Measurements from ENCODE around the gene KIAA0825. TPM values are rescaled to one million over a fixed set of nuclear protein-coding genes. Genes with fewer than 3 reads are reported as not detected.

Gene KIAA0825
- total and polyA plus RNA-seq, 2 experiments from 2014 or later = 1.7 to 1.8 TPM

DNA sequence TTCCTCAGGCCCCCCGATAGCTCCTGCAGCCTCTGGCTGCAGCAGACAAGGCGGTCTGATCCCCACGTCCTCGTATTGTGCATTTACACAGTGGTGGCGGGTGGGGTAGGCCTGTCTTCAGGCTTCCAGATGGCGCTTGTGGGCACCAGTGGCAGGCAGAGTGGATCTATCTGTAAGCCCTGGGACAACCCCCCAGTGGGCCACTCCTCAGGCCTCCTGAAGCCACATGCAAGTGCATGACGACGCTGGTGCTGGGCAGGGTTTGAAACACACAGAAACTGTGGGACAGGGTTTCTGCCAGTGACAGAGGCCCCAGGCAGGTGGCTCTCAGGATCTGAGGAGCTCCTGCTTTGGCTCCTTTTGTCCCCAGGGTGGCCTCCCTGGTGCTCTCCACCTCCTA lies 42.1 kb upstream of the KIAA0825 start:
- H3K9me2 ChIP-seq (ENCODE audit: insufficient read depth) = no peaks in the 10 kb centered on the region
- 0 out of 2 replicates have a peak, but pooled peaks cover 5% of the 10 kb centered on the region for H4K20me1 ChIP-seq (replicated peaks; ENCODE audit: insufficient read depth)
- H3K36me3 ChIP-seq (ENCODE audit: insufficient read depth) = peaks cover 5% of the 10 kb centered on the region; the same call in 1 of the 2 replicates
- no peak overlapping the region for H3K4me3 ChIP-seq
- Mint-ChIP-seq H3K27ac (no peak overlapping the region), H3K4me1 (no peaks in the 10 kb centered on the region), H3K9me3 (peaks cover 27% of the 10 kb centered on the region; the same call in 2 of the 3 replicates), H3K4me3 (no peak overlapping the region), H3K27me3 (ENCODE audit: insufficient read depth, low read depth, poor library complexity) (peaks cover 6% of the 10 kb centered on the region), H3K36me3 (ENCODE audit: low read depth) (peaks cover 62% of the 10 kb centered on the region)
- ATAC-seq (no peak), DNase-seq (ENCODE audit: low spot score) (no peak)
- no peak overlapping the region for H3K27ac ChIP-seq (ENCODE audit: low read depth)
- peaks cover 17% of the 10 kb centered on the region for H3K79me2 ChIP-seq (replicated peaks; ENCODE audit: insufficient read depth)
- H2AFZ ChIP-seq = no peak overlapping the region
- H3K27me3 ChIP-seq (ENCODE audit: insufficient read depth) = no peaks in the 10 kb centered on the region
- H3K4me1 ChIP-seq (ENCODE audit: insufficient read depth) = no peaks in the 10 kb centered on the region
- TF ChIP-seq ZNF331 (CRISPR knock-in tag; IDR thresholded peaks at IDR 0.05; ENCODE audit: low read depth) (no peak), NANOG (IDR thresholded peaks at IDR 0.05; ENCODE audit: borderline replicate concordance) (no peak), EZH2 (IDR thresholded peaks at IDR 0.05; ENCODE audit: low read depth, unreplicated experiment) (no peak), POLR2AphosphoS5 (IDR thresholded peaks at IDR 0.05; ENCODE audit: low read depth) (no peak), EZH2phosphoT487 (IDR thresholded peaks at IDR 0.05; ENCODE audit: unreplicated experiment) (no peak), CREB1 (CRISPR knock-in tag; IDR thresholded peaks at IDR 0.05; ENCODE audit: low read depth) (no peak), JUNB (IDR thresholded peaks at IDR 0.05; ENCODE audit: unreplicated experiment) (no peak), ZNF114 (CRISPR knock-in tag; IDR thresholded peaks at IDR 0.05) (no peak), STAT1 (IDR thresholded peaks at IDR 0.05; ENCODE audit: unreplicated experiment) (no peak)
- TF ChIP-seq, protein P1, sequence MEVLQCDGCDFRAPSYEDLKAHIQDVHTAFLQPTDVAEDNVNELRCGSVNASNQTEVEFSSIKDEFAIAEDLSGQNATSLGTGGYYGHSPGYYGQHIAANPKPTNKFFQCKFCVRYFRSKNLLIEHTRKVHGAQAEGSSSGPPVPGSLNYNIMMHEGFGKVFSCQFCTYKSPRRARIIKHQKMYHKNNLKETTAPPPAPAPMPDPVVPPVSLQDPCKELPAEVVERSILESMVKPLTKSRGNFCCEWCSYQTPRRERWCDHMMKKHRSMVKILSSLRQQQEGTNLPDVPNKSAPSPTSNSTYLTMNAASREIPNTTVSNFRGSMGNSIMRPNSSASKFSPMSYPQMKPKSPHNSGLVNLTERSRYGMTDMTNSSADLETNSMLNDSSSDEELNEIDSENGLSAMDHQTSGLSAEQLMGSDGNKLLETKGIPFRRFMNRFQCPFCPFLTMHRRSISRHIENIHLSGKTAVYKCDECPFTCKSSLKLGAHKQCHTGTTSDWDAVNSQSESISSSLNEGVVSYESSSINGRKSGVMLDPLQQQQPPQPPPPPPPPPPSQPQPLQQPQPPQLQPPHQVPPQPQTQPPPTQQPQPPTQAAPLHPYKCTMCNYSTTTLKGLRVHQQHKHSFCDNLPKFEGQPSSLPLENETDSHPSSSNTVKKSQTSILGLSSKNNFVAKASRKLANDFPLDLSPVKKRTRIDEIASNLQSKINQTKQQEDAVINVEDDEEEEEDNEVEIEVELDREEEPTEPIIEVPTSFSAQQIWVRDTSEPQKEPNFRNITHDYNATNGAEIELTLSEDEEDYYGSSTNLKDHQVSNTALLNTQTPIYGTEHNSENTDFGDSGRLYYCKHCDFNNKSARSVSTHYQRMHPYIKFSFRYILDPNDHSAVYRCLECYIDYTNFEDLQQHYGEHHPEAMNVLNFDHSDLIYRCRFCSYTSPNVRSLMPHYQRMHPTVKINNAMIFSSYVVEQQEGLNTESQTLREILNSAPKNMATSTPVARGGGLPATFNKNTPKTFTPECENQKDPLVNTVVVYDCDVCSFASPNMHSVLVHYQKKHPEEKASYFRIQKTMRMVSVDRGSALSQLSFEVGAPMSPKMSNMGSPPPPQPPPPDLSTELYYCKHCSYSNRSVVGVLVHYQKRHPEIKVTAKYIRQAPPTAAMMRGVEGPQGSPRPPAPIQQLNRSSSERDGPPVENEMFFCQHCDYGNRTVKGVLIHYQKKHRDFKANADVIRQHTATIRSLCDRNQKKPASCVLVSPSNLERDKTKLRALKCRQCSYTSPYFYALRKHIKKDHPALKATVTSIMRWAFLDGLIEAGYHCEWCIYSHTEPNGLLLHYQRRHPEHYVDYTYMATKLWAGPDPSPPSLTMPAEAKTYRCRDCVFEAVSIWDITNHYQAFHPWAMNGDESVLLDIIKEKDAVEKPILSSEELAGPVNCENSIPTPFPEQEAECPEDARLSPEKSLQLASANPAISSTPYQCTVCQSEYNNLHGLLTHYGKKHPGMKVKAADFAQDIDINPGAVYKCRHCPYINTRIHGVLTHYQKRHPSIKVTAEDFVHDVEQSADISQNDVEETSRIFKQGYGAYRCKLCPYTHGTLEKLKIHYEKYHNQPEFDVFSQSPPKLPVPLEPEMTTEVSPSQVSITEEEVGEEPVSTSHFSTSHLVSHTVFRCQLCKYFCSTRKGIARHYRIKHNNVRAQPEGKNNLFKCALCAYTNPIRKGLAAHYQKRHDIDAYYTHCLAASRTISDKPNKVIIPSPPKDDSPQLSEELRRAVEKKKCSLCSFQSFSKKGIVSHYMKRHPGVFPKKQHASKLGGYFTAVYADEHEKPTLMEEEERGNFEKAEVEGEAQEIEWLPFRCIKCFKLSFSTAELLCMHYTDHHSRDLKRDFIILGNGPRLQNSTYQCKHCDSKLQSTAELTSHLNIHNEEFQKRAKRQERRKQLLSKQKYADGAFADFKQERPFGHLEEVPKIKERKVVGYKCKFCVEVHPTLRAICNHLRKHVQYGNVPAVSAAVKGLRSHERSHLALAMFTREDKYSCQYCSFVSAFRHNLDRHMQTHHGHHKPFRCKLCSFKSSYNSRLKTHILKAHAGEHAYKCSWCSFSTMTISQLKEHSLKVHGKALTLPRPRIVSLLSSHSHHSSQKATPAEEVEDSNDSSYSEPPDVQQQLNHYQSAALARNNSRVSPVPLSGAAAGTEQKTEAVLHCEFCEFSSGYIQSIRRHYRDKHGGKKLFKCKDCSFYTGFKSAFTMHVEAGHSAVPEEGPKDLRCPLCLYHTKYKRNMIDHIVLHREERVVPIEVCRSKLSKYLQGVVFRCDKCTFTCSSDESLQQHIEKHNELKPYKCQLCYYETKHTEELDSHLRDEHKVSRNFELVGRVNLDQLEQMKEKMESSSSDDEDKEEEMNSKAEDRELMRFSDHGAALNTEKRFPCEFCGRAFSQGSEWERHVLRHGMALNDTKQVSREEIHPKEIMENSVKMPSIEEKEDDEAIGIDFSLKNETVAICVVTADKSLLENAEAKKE (CRISPR knock-in tag; IDR thresholded peaks at IDR 0.05) = no peak
- TF ChIP-seq, protein P2, sequence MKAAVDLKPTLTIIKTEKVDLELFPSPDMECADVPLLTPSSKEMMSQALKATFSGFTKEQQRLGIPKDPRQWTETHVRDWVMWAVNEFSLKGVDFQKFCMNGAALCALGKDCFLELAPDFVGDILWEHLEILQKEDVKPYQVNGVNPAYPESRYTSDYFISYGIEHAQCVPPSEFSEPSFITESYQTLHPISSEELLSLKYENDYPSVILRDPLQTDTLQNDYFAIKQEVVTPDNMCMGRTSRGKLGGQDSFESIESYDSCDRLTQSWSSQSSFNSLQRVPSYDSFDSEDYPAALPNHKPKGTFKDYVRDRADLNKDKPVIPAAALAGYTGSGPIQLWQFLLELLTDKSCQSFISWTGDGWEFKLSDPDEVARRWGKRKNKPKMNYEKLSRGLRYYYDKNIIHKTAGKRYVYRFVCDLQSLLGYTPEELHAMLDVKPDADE (IDR thresholded peaks at IDR 0.05) = no peak
- TF ChIP-seq, protein P3, sequence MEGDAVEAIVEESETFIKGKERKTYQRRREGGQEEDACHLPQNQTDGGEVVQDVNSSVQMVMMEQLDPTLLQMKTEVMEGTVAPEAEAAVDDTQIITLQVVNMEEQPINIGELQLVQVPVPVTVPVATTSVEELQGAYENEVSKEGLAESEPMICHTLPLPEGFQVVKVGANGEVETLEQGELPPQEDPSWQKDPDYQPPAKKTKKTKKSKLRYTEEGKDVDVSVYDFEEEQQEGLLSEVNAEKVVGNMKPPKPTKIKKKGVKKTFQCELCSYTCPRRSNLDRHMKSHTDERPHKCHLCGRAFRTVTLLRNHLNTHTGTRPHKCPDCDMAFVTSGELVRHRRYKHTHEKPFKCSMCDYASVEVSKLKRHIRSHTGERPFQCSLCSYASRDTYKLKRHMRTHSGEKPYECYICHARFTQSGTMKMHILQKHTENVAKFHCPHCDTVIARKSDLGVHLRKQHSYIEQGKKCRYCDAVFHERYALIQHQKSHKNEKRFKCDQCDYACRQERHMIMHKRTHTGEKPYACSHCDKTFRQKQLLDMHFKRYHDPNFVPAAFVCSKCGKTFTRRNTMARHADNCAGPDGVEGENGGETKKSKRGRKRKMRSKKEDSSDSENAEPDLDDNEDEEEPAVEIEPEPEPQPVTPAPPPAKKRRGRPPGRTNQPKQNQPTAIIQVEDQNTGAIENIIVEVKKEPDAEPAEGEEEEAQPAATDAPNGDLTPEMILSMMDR (conservative IDR thresholded peaks at IDR 0.05; ENCODE audit: low read depth in 2 of 2) = no peak
- TF ChIP-seq, protein P4, sequence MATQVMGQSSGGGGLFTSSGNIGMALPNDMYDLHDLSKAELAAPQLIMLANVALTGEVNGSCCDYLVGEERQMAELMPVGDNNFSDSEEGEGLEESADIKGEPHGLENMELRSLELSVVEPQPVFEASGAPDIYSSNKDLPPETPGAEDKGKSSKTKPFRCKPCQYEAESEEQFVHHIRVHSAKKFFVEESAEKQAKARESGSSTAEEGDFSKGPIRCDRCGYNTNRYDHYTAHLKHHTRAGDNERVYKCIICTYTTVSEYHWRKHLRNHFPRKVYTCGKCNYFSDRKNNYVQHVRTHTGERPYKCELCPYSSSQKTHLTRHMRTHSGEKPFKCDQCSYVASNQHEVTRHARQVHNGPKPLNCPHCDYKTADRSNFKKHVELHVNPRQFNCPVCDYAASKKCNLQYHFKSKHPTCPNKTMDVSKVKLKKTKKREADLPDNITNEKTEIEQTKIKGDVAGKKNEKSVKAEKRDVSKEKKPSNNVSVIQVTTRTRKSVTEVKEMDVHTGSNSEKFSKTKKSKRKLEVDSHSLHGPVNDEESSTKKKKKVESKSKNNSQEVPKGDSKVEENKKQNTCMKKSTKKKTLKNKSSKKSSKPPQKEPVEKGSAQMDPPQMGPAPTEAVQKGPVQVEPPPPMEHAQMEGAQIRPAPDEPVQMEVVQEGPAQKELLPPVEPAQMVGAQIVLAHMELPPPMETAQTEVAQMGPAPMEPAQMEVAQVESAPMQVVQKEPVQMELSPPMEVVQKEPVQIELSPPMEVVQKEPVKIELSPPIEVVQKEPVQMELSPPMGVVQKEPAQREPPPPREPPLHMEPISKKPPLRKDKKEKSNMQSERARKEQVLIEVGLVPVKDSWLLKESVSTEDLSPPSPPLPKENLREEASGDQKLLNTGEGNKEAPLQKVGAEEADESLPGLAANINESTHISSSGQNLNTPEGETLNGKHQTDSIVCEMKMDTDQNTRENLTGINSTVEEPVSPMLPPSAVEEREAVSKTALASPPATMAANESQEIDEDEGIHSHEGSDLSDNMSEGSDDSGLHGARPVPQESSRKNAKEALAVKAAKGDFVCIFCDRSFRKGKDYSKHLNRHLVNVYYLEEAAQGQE (IDR thresholded peaks at IDR 0.05; ENCODE audit: unreplicated experiment) = no peak
- no peak overlapping the region for H3K4me2 ChIP-seq
- H3F3A ChIP-seq (replicated peaks; ENCODE audit: low read depth) = no peaks in the 10 kb centered on the region

Data from GM23338 (cell line).